ENCODE measurements around the gene ZDHHC4.

Gene ZDHHC4

DNA sequence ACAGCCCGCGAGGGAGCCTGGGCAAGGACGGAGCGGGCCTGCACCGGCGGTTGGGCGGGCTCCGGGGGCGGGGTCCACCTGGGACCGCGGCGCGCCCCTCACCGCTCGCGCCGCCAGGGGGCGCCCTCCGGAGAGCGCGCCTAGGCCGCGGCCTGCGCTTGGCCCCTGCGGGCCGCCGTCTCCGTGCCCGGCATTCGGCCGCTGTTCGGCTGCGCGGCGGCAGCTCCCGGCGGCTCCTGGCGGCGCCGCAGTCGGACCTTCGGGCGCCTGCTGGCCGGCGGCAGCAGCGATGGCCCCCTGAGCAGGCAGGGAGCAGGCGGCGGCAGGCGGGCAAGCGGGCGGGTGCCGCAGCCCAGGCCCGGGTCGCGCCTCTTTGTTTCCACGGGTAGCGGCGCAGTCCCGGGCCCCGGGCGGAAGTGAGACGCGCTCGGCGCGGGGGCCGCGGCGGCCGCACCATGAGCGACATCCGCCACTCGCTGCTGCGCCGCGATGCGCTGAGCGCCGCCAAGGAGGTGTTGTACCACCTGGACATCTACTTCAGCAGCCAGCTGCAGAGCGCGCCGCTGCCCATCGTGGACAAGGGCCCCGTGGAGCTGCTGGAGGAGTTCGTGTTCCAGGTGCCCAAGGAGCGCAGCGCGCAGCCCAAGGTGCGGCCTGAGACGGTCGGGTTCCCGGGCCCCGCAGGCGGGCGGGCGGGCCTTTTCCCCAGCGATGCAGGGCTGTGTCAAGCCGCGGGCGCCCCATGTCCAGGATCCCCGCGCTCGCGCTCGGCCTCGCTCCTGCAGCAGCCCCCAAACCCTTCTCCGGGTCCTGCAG is 12.8 kb downstream of the ZDHHC4 start, which contains the start of gene INTS15 (continued):
- TF ChIP-seq, protein P1, sequence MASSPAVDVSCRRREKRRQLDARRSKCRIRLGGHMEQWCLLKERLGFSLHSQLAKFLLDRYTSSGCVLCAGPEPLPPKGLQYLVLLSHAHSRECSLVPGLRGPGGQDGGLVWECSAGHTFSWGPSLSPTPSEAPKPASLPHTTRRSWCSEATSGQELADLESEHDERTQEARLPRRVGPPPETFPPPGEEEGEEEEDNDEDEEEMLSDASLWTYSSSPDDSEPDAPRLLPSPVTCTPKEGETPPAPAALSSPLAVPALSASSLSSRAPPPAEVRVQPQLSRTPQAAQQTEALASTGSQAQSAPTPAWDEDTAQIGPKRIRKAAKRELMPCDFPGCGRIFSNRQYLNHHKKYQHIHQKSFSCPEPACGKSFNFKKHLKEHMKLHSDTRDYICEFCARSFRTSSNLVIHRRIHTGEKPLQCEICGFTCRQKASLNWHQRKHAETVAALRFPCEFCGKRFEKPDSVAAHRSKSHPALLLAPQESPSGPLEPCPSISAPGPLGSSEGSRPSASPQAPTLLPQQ (tag by site-specific recombination; IDR thresholded peaks at IDR 0.05): peak; percentile 27; the same call in 1 of the 2 replicates
- TF ChIP-seq ZNF398 (tag by site-specific recombination; IDR thresholded peaks at IDR 0.05) (no peak), SP7 (tag by site-specific recombination; IDR thresholded peaks at IDR 0.05) (0 out of 2 replicates have a peak, but pooled peaks have one; percentile 22), INSM2 (tag by site-specific recombination; IDR thresholded peaks at IDR 0.05) (no peak), ZSCAN18 (tag by site-specific recombination; IDR thresholded peaks at IDR 0.05) (no peak), ZNF350 (tag by site-specific recombination; IDR thresholded peaks at IDR 0.05) (no peak), ZNF670 (tag by site-specific recombination; IDR thresholded peaks at IDR 0.05; ENCODE audit: low read depth) (no peak), GLIS2 (tag by site-specific recombination; IDR thresholded peaks at IDR 0.05) (no peak), ZNF132 (tag by site-specific recombination; IDR thresholded peaks at IDR 0.05; ENCODE audit: borderline replicate concordance) (no peak), ZNF555 (tag by site-specific recombination; conservative IDR thresholded peaks at IDR 0.05) (no peak), ZNF211 (tag by site-specific recombination; IDR thresholded peaks at IDR 0.05; ENCODE audit: low read depth) (no peak), ZNF184 (tag by site-specific recombination; IDR thresholded peaks at IDR 0.05) (no peak), ZSCAN23 (tag by site-specific recombination; IDR thresholded peaks at IDR 0.05) (no peak), SETDB1 (IDR thresholded peaks at IDR 0.05; ENCODE audit: insufficient read length, low read length) (no peak), ZNF366 (tag by site-specific recombination; conservative IDR thresholded peaks at IDR 0.05) (no peak), ZNF549 (tag by site-specific recombination; IDR thresholded peaks at IDR 0.05) (no peak), ZBTB26 (tag by site-specific recombination; optimal IDR thresholded peaks at IDR 0.05) (peak; percentile 87), ZNF16 (tag by site-specific recombination; IDR thresholded peaks at IDR 0.05; ENCODE audit: low read depth) (no peak), PATZ1 (tag by site-specific recombination; IDR thresholded peaks at IDR 0.05) (peak; percentile 56; the same call in 1 of the 2 replicates), ZBTB7A (tag by site-specific recombination; IDR thresholded peaks at IDR 0.05; ENCODE audit: low read depth) (no peak), ZNF362 (tag by site-specific recombination; IDR thresholded peaks at IDR 0.05) (no peak), KLF16 (tag by site-specific recombination; IDR thresholded peaks at IDR 0.05) (no peak), PRDM1 (tag by site-specific recombination; IDR thresholded peaks at IDR 0.05) (no peak)
- TF ChIP-seq, protein P2, sequence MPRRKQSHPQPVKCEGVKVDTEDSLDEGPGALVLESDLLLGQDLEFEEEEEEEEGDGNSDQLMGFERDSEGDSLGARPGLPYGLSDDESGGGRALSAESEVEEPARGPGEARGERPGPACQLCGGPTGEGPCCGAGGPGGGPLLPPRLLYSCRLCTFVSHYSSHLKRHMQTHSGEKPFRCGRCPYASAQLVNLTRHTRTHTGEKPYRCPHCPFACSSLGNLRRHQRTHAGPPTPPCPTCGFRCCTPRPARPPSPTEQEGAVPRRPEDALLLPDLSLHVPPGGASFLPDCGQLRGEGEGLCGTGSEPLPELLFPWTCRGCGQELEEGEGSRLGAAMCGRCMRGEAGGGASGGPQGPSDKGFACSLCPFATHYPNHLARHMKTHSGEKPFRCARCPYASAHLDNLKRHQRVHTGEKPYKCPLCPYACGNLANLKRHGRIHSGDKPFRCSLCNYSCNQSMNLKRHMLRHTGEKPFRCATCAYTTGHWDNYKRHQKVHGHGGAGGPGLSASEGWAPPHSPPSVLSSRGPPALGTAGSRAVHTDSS (tag by site-specific recombination; IDR thresholded peaks at IDR 0.05): no peak
- TF ChIP-seq, protein P3, sequence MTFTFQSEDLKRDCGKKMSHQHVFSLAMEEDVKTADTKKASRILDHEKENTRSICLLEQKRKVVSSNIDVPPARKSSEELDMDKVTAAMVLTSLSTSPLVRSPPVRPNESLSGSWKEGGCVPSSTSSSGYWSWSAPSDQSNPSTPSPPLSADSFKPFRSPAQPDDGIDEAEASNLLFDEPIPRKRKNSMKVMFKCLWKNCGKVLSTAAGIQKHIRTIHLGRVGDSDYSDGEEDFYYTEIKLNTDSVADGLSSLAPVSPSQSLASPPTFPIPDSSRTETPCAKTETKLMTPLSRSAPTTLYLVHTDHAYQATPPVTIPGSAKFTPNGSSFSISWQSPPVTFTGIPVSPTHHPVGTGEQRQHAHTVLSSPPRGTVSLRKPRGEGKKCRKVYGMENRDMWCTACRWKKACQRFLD (tag by site-specific recombination; IDR thresholded peaks at IDR 0.05): no peak

Data from HEK293 (cell line).